H1 (cell line): ENCODE results near the gene ALG9. TPM values are rescaled to one million over a fixed set of nuclear protein-coding genes. Genes with fewer than 3 reads are reported as not detected.

ENCODE experiments used
- CTCF ChIA-PET: fragments of 300-600 bp; sonication (Branson Sonifier 250); formaldehyde crosslinking; loops from one replicate; lab custom pipeline; 2021; ENCODE audit not compliant: partially characterized antibody; lab: Charles Lee
- POLR2A ChIA-PET: fragments of 300-600 bp; sonication (Branson Sonifier 250); formaldehyde crosslinking; loops from one replicate; lab custom pipeline; 2021; ENCODE audit warnings: inconsistent platforms; ENCODE audit not compliant: partially characterized antibody; lab: Charles Lee
- DNase-seq, 2 experiments: peaks; one replicate each; pipeline versions ENCODE4 v3.0.0 to v3.0.0-alpha.2; 2010 to 2022; ENCODE audit warnings: low spot score in 2 of 2, low read depth in 1 of 2, mixed read lengths in 1 of 2
- FAIRE-seq: peaks from 2 replicates; lab custom pipeline; 2011; peaks lifted over from hg19 to GRCh38; lab: Jason Lieb, UNC
- H2AFZ ChIP-seq: 2 replicates; pipeline ENCODE4 v1.8.1; 2012; ENCODE audit warnings: low read length, inconsistent platforms
- H2AK5ac ChIP-seq: 2 replicates; pipeline ENCODE4 v1.6.1; 2013; ENCODE audit warnings: low read depth, low read length
- H2BK120ac ChIP-seq: replicated peaks from 2 replicates; pipeline ENCODE3; 2013; ENCODE audit warnings: low read depth, low read length, inconsistent platforms
- H2BK12ac ChIP-seq: 2 replicates; pipeline ENCODE4 v1.6.1; 2013; ENCODE audit warnings: low read depth, low read length
- H2BK15ac ChIP-seq: 2 replicates; pipeline ENCODE4 v1.6.1; 2013; ENCODE audit warnings: low read length
- H2BK20ac ChIP-seq: 2 replicates; pipeline ENCODE4 v1.6.1; 2013; ENCODE audit warnings: low read length
- H2BK5ac ChIP-seq: 2 replicates; pipeline ENCODE4 v1.6.1; 2013; ENCODE audit warnings: low read depth, low read length
- H3K14ac ChIP-seq: 2 replicates; pipeline ENCODE4 v1.6.1; 2013; ENCODE audit warnings: inconsistent platforms; ENCODE audit not compliant: insufficient read length
- H3K18ac ChIP-seq: 2 replicates; pipeline ENCODE4 v1.6.1; 2013; ENCODE audit warnings: low read length; ENCODE audit errors: extremely low read depth
- H3K23ac ChIP-seq: 2 replicates; pipeline ENCODE4 v1.6.1; 2013; ENCODE audit warnings: inconsistent platforms; ENCODE audit not compliant: insufficient read length
- H3K23me2 ChIP-seq: 2 replicates; pipeline ENCODE4 v1.6.1; 2013; ENCODE audit warnings: low read depth, low read length
- H3K27ac ChIP-seq: 2 replicates; pipeline ENCODE4 v1.6.1; 2011; ENCODE audit warnings: low read depth, low read length, inconsistent platforms
- H3K27me3 ChIP-seq, 4 experiments: replicated peaks in 1 of 4; 1 replicate in 1 of 4; 2 replicates in 3 of 4; pipeline versions ENCODE4 v1.6.1 to v1.8.1; 2011 to 2013; ENCODE audit warnings: low read length in 3 of 4, mild to moderate bottlenecking in 3 of 4, inconsistent platforms in 2 of 4, mixed read lengths in 2 of 4, moderate library complexity in 1 of 4; ENCODE audit not compliant: control insufficient read depth in 3 of 4, insufficient read depth in 3 of 4; ENCODE audit errors: extremely low read depth in 1 of 4
- H3K36me3 ChIP-seq, 4 experiments: 2 replicates each; pipeline versions ENCODE4 v1.6.1 to v1.8.1; 2011 to 2013; ENCODE audit warnings: mild to moderate bottlenecking in 4 of 4, low read length in 3 of 4, moderate library complexity in 2 of 4, control low read depth in 1 of 4, inconsistent platforms in 1 of 4; ENCODE audit not compliant: insufficient read depth in 4 of 4, control insufficient read depth in 2 of 4
- H3K4ac ChIP-seq: replicated peaks from 2 replicates; pipeline ENCODE3; 2013; ENCODE audit warnings: low read length, low read depth, mixed read lengths, inconsistent platforms; ENCODE audit not compliant: insufficient read length
- H3K4me1 ChIP-seq, 4 experiments: replicated peaks in 1 of 4; 1 replicate in 1 of 4; 2 replicates in 3 of 4; pipeline versions ENCODE4 v1.6.1 to v1.8.1; 2011 to 2013; ENCODE audit warnings: low read length in 3 of 4, inconsistent platforms in 2 of 4, mixed read lengths in 1 of 4; ENCODE audit not compliant: insufficient read depth in 4 of 4, control insufficient read depth in 3 of 4
- H3K4me2 ChIP-seq, 2 experiments: 2 replicates each; pipeline versions ENCODE4 v1.6.1 to v1.8.1; 2011 to 2013; ENCODE audit warnings: low read depth in 2 of 2, low read length in 2 of 2, control low read depth in 1 of 2, inconsistent platforms in 1 of 2, mild to moderate bottlenecking in 1 of 2; ENCODE audit not compliant: insufficient read depth in 1 of 2
- H3K4me3 ChIP-seq, 4 experiments: fragments of 200-600, 300-600 bp in 1 of 4; sonication (generic), shearing (Covaris generic), sonication (Bioruptor Twin) in 1 of 4; 2 replicates each; pipeline versions ENCODE4 v1.5.1 to v1.8.1; 2011 to 2016; ENCODE audit warnings: low read length in 4 of 4, low read depth in 3 of 4, control low read depth in 2 of 4, inconsistent platforms in 2 of 4, mild to moderate bottlenecking in 2 of 4, mixed read lengths in 1 of 4, moderate library complexity in 1 of 4; ENCODE audit not compliant: insufficient read depth in 2 of 4; ENCODE audit errors: extremely low read depth in 1 of 4
- H3K56ac ChIP-seq: replicated peaks from 2 replicates; pipeline ENCODE3; 2013; ENCODE audit warnings: low read depth, mild to moderate bottlenecking, mixed read lengths, low read length, inconsistent platforms; ENCODE audit not compliant: insufficient read length
- H3K79me1 ChIP-seq: 2 replicates; pipeline ENCODE4 v1.6.1; 2013; ENCODE audit warnings: low read depth, low read length, control low read depth
- H3K79me2 ChIP-seq, 2 experiments: 2 replicates each; pipeline versions ENCODE4 v1.6.1 to v1.8.1; 2012 to 2013; ENCODE audit warnings: low read length in 2 of 2, mild to moderate bottlenecking in 2 of 2, inconsistent platforms in 1 of 2; ENCODE audit not compliant: insufficient read depth in 2 of 2, control insufficient read depth in 1 of 2
- H3K9ac ChIP-seq, 4 experiments: replicated peaks in 1 of 4; 1 replicate in 1 of 4; 2 replicates in 3 of 4; pipeline versions ENCODE4 v1.6.1 to v1.8.1; 2011 to 2013; ENCODE audit warnings: low read depth in 3 of 4, low read length in 3 of 4, control low read depth in 2 of 4, mild to moderate bottlenecking in 2 of 4, moderate library complexity in 2 of 4, inconsistent platforms in 1 of 4; ENCODE audit errors: extremely low read depth in 1 of 4
- H3K9me3 ChIP-seq, 2 experiments: 2 replicates each; pipeline versions ENCODE4 v1.6.1 to v1.8.1; 2012 to 2013; ENCODE audit warnings: mild to moderate bottlenecking in 2 of 2, moderate library complexity in 2 of 2, control low read depth in 1 of 2, inconsistent platforms in 1 of 2, low read depth in 1 of 2, low read length in 1 of 2, mixed read lengths in 1 of 2; ENCODE audit not compliant: insufficient read depth in 2 of 2
- H4K20me1 ChIP-seq, 2 experiments: replicated peaks in 1 of 2; 2 replicates each; pipeline versions ENCODE3 to v1.8.1; 2011 to 2013; ENCODE audit warnings: inconsistent platforms in 2 of 2, low read length in 2 of 2, mild to moderate bottlenecking in 1 of 2; ENCODE audit not compliant: insufficient read depth in 2 of 2, control insufficient read depth in 1 of 2
- H4K5ac ChIP-seq: 2 replicates; pipeline ENCODE4 v1.6.1; 2013; ENCODE audit warnings: low read length, low read depth, mixed read lengths, inconsistent platforms; ENCODE audit not compliant: insufficient read length
- H4K8ac ChIP-seq: 2 replicates; pipeline ENCODE4 v1.8.0; 2013; ENCODE audit warnings: mild to moderate bottlenecking, moderate library complexity, low read length, inconsistent platforms; ENCODE audit not compliant: insufficient read depth; ENCODE audit errors: extremely low read depth
- H4K91ac ChIP-seq: replicated peaks from 2 replicates; pipeline ENCODE3; 2013; ENCODE audit warnings: low read length, mixed read lengths, inconsistent platforms; ENCODE audit not compliant: insufficient read length
- CBX5 ChIP-seq: fragments of 300-800, 300-1000 bp; sonication (generic); IDR thresholded peaks from 2 replicates; pipeline ENCODE4 v1.7.1; 2016; ENCODE audit warnings: antibody characterized with exemption, low read length, low read depth
- CHD2 ChIP-seq: IDR thresholded peaks from 2 replicates; pipeline ENCODE4 v1.6.1; 2012; ENCODE audit warnings: low read length, improper control_type of control experiment
- EGR1 ChIP-seq: IDR thresholded peaks from 2 replicates; pipeline ENCODE4 v1.6.1; 2011; ENCODE audit warnings: low read depth, low read length, borderline replicate concordance
- HDAC6 ChIP-seq: IDR thresholded peaks from one replicate; pipeline ENCODE4 v1.7.1; 2012; ENCODE audit warnings: low read depth, mild to moderate bottlenecking, inconsistent platforms, low read length, moderate library complexity
- JUN ChIP-seq: IDR thresholded peaks from 2 replicates; pipeline ENCODE4 v1.6.1; 2011; ENCODE audit warnings: low read depth, mild to moderate bottlenecking, improper control_type of control experiment, low read length
- RNF2 ChIP-seq: fragments of 200-900, 300-1000 bp; sonication (generic); IDR thresholded peaks from 2 replicates; pipeline ENCODE4 v1.7.1; 2016; ENCODE audit warnings: borderline replicate concordance, low read depth, mild to moderate bottlenecking, antibody characterized with exemption, low read length; ENCODE audit not compliant: poor library complexity, severe bottlenecking; ENCODE audit errors: missing control alignments
- RXRA ChIP-seq: IDR thresholded peaks from 2 replicates; pipeline ENCODE4 v1.6.1; 2011; ENCODE audit warnings: low read depth, mild to moderate bottlenecking, low read length, moderate library complexity; ENCODE audit not compliant: insufficient read depth
- SP2 ChIP-seq: IDR thresholded peaks from 2 replicates; pipeline ENCODE4 v1.6.1; 2012; ENCODE audit warnings: mild to moderate bottlenecking, low read length, inconsistent platforms
- WGBS, 2 experiments: shearing (Covaris generic) in 1 of 2; methylation state at CpG; one replicate each; pipeline versions ENCODE4 v1.1.6 to v1.1.7; 2013 to 2015; ENCODE audit warnings: low lambda C conversion rate in 2 of 2, mixed read lengths in 2 of 2, inconsistent platforms in 1 of 2, low coverage in 1 of 2, missing lambda C conversion rate in 1 of 2; ENCODE audit not compliant: insufficient replicate concordance in 2 of 2, insufficient coverage in 1 of 2, insufficient read length in 1 of 2; ENCODE audit errors: extremely low coverage in 1 of 2, missing lambda C conversion rate in 1 of 2; 5-methylcytosine and 5-hydroxymethylcytosine counted together
- polyA plus RNA-seq, 7 experiments: library from polyadenylated mRNA; depleted of rRNA in 3 of 7; stranded (reverse) in 5 of 7; unstranded in 2 of 7; fragments of >200 nt in 5 of 7; fragments of 200-250 nt in 2 of 7; gene quantifications; 1 replicate in 5 of 7; 2 replicates in 1 of 7; 4 replicates in 1 of 7; pipeline versions ENCODE4 v1.2.1 to v1.2.3, GENCODE V29; 2011 to 2013; ENCODE audit warnings: missing spikeins in 2 of 7, mixed read lengths in 2 of 7
- total RNA-seq: library from RNA; stranded (reverse); fragmentation: NEBNext Ultra II Directional; extraction: Animal tissue kit (Norgen Biotek cat#: 25700); gene quantifications from 2 replicates; pipeline ENCODE4 v1.2.1, GENCODE V29; 2021
- TF ChIP-seq, protein P1 (sequence below): IDR thresholded peaks from 2 replicates; pipeline ENCODE4 v1.6.1; 2011; ENCODE audit warnings: low read length, improper control_type of control experiment
- TF ChIP-seq, protein P2 (sequence below): IDR thresholded peaks from 2 replicates; pipeline ENCODE4 v1.6.1; 2012; ENCODE audit warnings: inconsistent platforms

The ALG9 gene
- total and polyA plus RNA-seq, 2 of the 8 experiments (the other 6 are each of a cell fraction or from before 2014, with no cell fraction given) = 23.5 to 24.5 TPM

DNA sequence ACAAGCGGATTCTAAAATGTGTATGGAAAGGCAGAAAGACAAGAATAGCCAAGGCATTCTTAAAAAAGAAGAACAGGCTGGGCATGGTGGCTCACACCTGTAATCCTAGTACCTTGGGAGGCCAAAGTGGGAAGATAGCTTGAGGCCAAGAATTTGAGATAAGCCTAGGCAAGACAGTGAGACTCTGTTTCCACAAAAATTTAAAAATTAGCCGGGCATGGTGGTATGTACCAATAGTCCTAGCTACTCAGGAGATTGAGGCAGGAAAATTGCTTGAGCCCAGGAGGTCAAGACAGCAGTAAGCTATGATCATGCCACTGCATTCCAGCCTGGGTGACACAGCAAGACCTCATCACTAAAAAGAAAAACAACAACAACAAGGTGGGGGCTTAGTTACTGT is 59.2 kb downstream of the ALG9 start:
- no peak overlapping the region for H3K9ac ChIP-seq
- DNase-seq (no peak), FAIRE-seq (no peak)
- no peak overlapping the region for H3K14ac ChIP-seq
- no peak overlapping the region for H2AFZ ChIP-seq
- POLR2A ChIA-PET = no interaction called here
- no peaks in the 10 kb centered on the region for H3K79me1 ChIP-seq
- H3K9me3 ChIP-seq = no peaks in the 10 kb centered on the region
- H2BK20ac ChIP-seq = no peak overlapping the region
- no peaks in the 10 kb centered on the region for H3K27me3 ChIP-seq
- H2BK12ac ChIP-seq = no peak overlapping the region
- H3K4me2 ChIP-seq = no peak overlapping the region
- H4K20me1 ChIP-seq = no peaks in the 10 kb centered on the region
- no peak overlapping the region for H3K27ac ChIP-seq
- H2BK15ac ChIP-seq = no peak overlapping the region
- no peak overlapping the region for H4K91ac ChIP-seq
- no peaks in the 10 kb centered on the region for H3K23me2 ChIP-seq
- H3K79me2 ChIP-seq = no peaks in the 10 kb centered on the region
- no peak overlapping the region for H4K5ac ChIP-seq
- no peak overlapping the region for H2BK120ac ChIP-seq
- H3K18ac ChIP-seq = no peak overlapping the region
- H3K4me1 ChIP-seq = no peaks in the 10 kb centered on the region
- no peaks in the 10 kb centered on the region for H3K36me3 ChIP-seq
- no peak overlapping the region for H3K4ac ChIP-seq
- CTCF ChIA-PET = interaction anchor here (0.6 to 1.1 kb wide), 2 partner anchors 21 to 1611 kb away, joined by 3 to 5 read pairs; no protein-coding TSS in a partner anchor
- no peak overlapping the region for H2BK5ac ChIP-seq
- H3K23ac ChIP-seq = no peak overlapping the region
- H2AK5ac ChIP-seq = no peak overlapping the region
- no peak overlapping the region for H3K4me3 ChIP-seq
- 80% methylated on average over 2 of the region's 2 CpGs; no CpG with 5 or more reads in 1 of the 2 experiments for WGBS, 2 experiments
- no peak overlapping the region for H4K8ac ChIP-seq
- H3K56ac ChIP-seq = no peak overlapping the region
- TF ChIP-seq RNF2 (no peak), JUN (no peak), CBX5 (no peak), HDAC6 (no peak), RXRA (no peak), EGR1 (no peak), CHD2 (no peak), SP2 (no peak)
- TF ChIP-seq, protein P1, sequence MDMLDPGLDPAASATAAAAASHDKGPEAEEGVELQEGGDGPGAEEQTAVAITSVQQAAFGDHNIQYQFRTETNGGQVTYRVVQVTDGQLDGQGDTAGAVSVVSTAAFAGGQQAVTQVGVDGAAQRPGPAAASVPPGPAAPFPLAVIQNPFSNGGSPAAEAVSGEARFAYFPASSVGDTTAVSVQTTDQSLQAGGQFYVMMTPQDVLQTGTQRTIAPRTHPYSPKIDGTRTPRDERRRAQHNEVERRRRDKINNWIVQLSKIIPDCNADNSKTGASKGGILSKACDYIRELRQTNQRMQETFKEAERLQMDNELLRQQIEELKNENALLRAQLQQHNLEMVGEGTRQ = no peak
- TF ChIP-seq, protein P2, sequence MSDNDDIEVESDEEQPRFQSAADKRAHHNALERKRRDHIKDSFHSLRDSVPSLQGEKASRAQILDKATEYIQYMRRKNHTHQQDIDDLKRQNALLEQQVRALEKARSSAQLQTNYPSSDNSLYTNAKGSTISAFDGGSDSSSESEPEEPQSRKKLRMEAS = no peak
